ENCODE data around the gene ALKBH2. TPM values are rescaled to one million over a fixed set of nuclear protein-coding genes. Genes with fewer than 3 reads are reported as not detected.

The ALKBH2 gene
- total and polyA plus RNA-seq, 2 donors from 2014 or later, result 14.7 to 18.8 TPM

DNA sequence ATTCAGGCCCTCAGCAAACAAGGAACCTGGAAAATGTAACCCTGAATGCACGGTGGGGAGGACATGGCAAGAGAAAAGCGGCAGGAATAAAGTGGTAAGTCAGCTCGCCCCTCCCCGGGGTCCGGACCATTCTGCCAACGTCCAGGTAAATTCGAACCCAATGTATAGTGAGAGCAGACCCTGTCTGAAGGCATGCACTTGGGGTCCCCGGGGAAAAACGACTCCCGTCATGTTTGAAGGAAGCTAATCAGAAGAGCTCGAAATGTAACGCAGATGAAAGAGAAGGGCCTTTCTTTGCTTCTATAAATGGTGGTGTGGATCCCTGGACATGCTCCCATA, 23.3 kb upstream of the ALKBH2 start:
- Histone ChIP-seq H3K36me3 (ENCODE audit: control insufficient read depth in 2 of 3, insufficient read depth in 3 of 3, low read length in 3 of 3) (peaks cover 0 to under 1% (median 0%) of the 10 kb centered on the region in 3 donors), H3K4me1 (ENCODE audit: control insufficient read depth in 2 of 3, insufficient read depth in 2 of 3, low read depth in 1 of 3, low read length in 3 of 3) (peaks cover 2 to 47% (median 42%) of the 10 kb centered on the region in 3 donors), H3K27ac (ENCODE audit: low read depth in 2 of 2, low read length in 2 of 2) (peak overlapping the region; percentile 97 to 98), H3K9me3 (ENCODE audit: control insufficient read depth in 2 of 3, insufficient read depth in 1 of 3, low read length in 3 of 3) (no peaks in the 10 kb centered on the region), H3K9ac (ENCODE audit: low read length in 3 of 3) (peak overlapping the region in 2 of 3 donors; percentile 88 to 90), H3K4me3 (ENCODE audit: low read length in 3 of 3) (peak overlapping the region in 2 of 3 donors; percentile 50 to 60), H3K27me3 (ENCODE audit: control insufficient read depth, insufficient read depth, low read length) (no peaks in the 10 kb centered on the region)
- DNase-seq, result no peak
- TF ChIP-seq, protein P1, sequence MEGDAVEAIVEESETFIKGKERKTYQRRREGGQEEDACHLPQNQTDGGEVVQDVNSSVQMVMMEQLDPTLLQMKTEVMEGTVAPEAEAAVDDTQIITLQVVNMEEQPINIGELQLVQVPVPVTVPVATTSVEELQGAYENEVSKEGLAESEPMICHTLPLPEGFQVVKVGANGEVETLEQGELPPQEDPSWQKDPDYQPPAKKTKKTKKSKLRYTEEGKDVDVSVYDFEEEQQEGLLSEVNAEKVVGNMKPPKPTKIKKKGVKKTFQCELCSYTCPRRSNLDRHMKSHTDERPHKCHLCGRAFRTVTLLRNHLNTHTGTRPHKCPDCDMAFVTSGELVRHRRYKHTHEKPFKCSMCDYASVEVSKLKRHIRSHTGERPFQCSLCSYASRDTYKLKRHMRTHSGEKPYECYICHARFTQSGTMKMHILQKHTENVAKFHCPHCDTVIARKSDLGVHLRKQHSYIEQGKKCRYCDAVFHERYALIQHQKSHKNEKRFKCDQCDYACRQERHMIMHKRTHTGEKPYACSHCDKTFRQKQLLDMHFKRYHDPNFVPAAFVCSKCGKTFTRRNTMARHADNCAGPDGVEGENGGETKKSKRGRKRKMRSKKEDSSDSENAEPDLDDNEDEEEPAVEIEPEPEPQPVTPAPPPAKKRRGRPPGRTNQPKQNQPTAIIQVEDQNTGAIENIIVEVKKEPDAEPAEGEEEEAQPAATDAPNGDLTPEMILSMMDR (IDR thresholded peaks at IDR 0.05; ENCODE audit: borderline replicate concordance, extremely low read depth, insufficient read depth), result no peak
- no peak for FAIRE-seq
- intact Hi-C loops (cut with DNase I), result no loop called here

DNA sequence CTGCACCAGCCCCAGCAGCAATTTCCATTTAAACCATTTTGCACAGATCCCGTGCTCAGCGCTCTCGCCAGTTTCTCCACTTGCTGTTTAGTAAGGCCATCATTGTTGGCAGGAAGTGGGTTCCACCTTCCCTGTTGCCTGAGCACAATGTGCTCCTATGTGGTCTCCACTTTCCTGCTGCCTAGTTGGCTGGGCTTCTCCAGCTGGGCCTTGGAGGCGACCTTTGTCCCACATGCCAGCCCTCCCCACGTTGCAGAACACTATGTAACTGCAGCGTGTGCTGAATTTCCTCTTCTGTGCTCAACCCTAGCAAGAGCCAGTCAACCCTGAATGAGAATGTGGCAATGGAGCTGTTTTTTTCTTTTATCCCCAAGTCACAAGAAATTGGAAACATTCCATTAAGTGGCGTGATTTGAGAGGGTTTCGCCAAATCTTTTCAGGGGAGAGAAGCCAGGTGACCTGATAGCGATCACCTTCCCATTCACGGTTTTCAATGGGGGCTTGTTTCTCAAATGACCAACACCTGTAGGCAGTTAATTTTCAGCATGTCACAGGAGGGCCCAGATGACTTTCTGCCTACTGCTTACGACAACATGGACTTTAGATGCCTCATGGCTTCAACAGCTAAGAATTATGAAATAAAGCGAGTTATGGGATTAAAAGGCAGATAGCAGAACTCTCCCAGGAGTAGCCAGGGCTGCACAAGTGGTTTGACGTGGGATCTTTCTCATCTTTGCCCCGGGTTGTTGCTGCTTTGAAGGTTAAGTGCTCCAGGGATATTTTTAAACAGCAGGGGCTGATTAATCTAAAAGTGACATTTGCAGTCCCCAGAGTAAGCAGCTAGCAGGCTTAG, 22.7 kb upstream of the ALKBH2 start, which contains the start of gene ACACB:
Gene ACACB, plus strand, starts transcription at position 830 of the 853 bp plus-strand sequence. CDS start 22,819 bp downstream, outside the sequence.
- H3K9ac ChIP-seq (ENCODE audit: low read length in 3 of 3), result peak within 1 kb of the TSS in 2 of 3 donors; percentile 90 to 92
- H3K27ac ChIP-seq (ENCODE audit: low read depth in 2 of 2, low read length in 2 of 2), result peak within 1 kb of the TSS; percentile 97 to 98
- intact Hi-C loops (cut with DNase I), result no loop called here
- peak within 1 kb of the TSS in 2 of 3 donors; percentile 50 to 60 for H3K4me3 ChIP-seq (ENCODE audit: low read length in 3 of 3)
- TF ChIP-seq, protein P1 (IDR thresholded peaks at IDR 0.05; ENCODE audit: borderline replicate concordance, extremely low read depth, insufficient read depth), result no peak
- no peaks in the 10 kb centered on the region for H3K9me3 ChIP-seq (ENCODE audit: control insufficient read depth in 2 of 3, insufficient read depth in 1 of 3, low read length in 3 of 3)
- H3K27me3 ChIP-seq (ENCODE audit: control insufficient read depth, insufficient read depth, low read length), result no peaks in the 10 kb centered on the region
- FAIRE-seq, result no peak
- H3K4me1 ChIP-seq (ENCODE audit: control insufficient read depth in 2 of 3, insufficient read depth in 2 of 3, low read depth in 1 of 3, low read length in 3 of 3), result peaks cover 2 to 45% (median 42%) of the 10 kb centered on the region in 3 donors
- peak; percentile 78 to 90 (median 89) for DNase-seq
- H3K36me3 ChIP-seq (ENCODE audit: control insufficient read depth in 2 of 3, insufficient read depth in 3 of 3, low read length in 3 of 3), result no peaks in the 10 kb centered on the region

- no peak for FAIRE-seq
- H3K9me3 ChIP-seq (ENCODE audit: control insufficient read depth in 2 of 3, insufficient read depth in 1 of 3, low read length in 3 of 3), result no peaks in the 10 kb centered on the region
- peak overlapping the region; percentile 97 to 98 for H3K27ac ChIP-seq (ENCODE audit: low read depth in 2 of 2, low read length in 2 of 2)
- no peak for DNase-seq
- no peaks in the 10 kb centered on the region for H3K36me3 ChIP-seq (ENCODE audit: control insufficient read depth in 2 of 3, insufficient read depth in 3 of 3, low read length in 3 of 3)
- intact Hi-C loops (cut with DNase I), result no loop called here
- H3K9ac ChIP-seq (ENCODE audit: low read length in 3 of 3), result peak overlapping the region in 1 of 3 donors; percentile 92
- peaks cover 2 to 44% (median 43%) of the 10 kb centered on the region in 3 donors for H3K4me1 ChIP-seq (ENCODE audit: control insufficient read depth in 2 of 3, insufficient read depth in 2 of 3, low read depth in 1 of 3, low read length in 3 of 3)
- TF ChIP-seq, protein P1 (IDR thresholded peaks at IDR 0.05; ENCODE audit: borderline replicate concordance, extremely low read depth, insufficient read depth), result no peak
- peak overlapping the region in 2 of 3 donors; percentile 30 to 60 for H3K4me3 ChIP-seq (ENCODE audit: low read length in 3 of 3)
- H3K27me3 ChIP-seq (ENCODE audit: control insufficient read depth, insufficient read depth, low read length), result no peaks in the 10 kb centered on the region
Measured at GRCh38 chr12:109115404-109115757, 22.1 kb upstream of the ALKBH2 start.

Data from kidney (tissue), 14 donors.